ENCODE results near the gene FAM124B. TPM values are rescaled to one million over a fixed set of nuclear protein-coding genes. Genes with fewer than 3 reads are reported as not detected.

FAM124B gene
- total RNA-seq, 4 donors from 2014 or later, result 0.94 to 5.8 (median 1.0) TPM; not detected in 1

DNA sequence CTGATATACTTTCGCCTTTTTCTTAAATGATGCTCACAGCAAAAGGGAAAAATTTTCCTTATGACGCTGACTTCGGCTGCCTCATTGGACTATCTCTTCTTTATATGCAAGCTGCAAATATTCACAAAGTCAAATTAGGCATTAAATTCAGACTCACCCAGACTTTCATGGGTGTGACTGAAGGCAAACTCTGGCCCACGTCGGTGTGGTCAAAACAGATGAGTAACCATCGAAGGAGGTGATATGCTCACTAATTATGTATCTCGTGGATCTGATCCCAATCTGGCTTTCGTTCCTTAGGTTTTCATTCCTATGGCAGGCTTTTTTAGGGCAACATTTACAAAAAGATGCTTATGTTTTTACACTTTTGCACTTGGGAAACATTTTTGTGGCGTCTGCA lies 36.6 kb downstream of the FAM124B start:
- Histone ChIP-seq H3K27me3 (no peaks in the 10 kb centered on the region), H3K4me3 (no peak overlapping the region), H3K4me1 (no peaks in the 10 kb centered on the region), H3K9me3 (no peaks in the 10 kb centered on the region), H3K27ac (no peak overlapping the region), H3K36me3 (no peaks in the 10 kb centered on the region)
- TF ChIP-seq, protein P1, sequence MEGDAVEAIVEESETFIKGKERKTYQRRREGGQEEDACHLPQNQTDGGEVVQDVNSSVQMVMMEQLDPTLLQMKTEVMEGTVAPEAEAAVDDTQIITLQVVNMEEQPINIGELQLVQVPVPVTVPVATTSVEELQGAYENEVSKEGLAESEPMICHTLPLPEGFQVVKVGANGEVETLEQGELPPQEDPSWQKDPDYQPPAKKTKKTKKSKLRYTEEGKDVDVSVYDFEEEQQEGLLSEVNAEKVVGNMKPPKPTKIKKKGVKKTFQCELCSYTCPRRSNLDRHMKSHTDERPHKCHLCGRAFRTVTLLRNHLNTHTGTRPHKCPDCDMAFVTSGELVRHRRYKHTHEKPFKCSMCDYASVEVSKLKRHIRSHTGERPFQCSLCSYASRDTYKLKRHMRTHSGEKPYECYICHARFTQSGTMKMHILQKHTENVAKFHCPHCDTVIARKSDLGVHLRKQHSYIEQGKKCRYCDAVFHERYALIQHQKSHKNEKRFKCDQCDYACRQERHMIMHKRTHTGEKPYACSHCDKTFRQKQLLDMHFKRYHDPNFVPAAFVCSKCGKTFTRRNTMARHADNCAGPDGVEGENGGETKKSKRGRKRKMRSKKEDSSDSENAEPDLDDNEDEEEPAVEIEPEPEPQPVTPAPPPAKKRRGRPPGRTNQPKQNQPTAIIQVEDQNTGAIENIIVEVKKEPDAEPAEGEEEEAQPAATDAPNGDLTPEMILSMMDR (IDR thresholded peaks at IDR 0.05), result no peak
- TF ChIP-seq POLR2A (IDR thresholded peaks at IDR 0.05), result no peak
- no peak for DNase-seq

DNA sequence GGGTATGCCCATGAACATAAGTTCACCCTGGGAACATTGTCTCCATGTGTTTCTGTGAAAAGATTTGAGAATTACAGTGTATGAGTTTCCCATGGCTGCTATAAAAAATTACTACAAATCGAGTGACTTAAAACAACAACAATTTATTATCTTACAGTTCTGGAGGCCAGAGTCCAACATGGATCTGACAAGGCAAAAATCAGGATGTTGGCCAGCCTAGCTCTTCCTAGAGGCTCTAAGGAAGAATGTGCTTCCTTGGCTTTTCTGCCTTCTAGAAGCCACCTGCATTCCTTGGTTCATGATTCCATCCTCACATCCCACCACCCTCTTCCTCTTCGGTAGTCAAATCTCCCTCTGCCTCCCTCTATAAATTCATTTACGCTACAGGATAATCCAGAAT lies 38.6 kb downstream of the FAM124B start:
- Histone ChIP-seq H3K27ac (no peak overlapping the region), H3K27me3 (no peaks in the 10 kb centered on the region), H3K4me3 (no peak overlapping the region), H3K4me1 (no peaks in the 10 kb centered on the region), H3K36me3 (no peaks in the 10 kb centered on the region), H3K9me3 (no peaks in the 10 kb centered on the region)
- DNase-seq, result peak in 1 of 3 donors; percentile 49
- TF ChIP-seq POLR2A (IDR thresholded peaks at IDR 0.05), result no peak
- TF ChIP-seq, protein P1 (IDR thresholded peaks at IDR 0.05), result peak in 3 of 6 experiments; percentile 23 to 36 (median 36)

DNA sequence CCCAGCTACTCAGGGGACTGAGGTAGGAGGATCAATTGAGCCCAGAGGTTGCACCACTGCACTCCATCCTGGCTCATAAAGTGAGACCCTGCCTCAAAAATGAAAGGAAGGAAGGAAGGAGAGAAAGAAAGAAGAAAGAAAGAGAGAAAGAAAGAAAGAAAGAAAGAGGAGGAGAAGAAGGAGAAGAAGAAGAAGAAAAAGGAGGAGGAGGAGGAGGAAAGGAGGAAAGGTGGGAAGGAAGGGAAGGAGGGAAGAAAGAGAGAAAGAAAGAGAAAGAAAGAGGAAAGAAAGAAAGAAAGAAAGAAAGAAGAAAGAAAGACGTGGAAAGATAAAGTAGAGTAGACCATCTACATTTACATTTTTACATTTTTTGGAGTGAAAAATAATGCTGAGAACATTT lies 39.8 kb downstream of the FAM124B start:
- Histone ChIP-seq H3K9me3 (no peaks in the 10 kb centered on the region), H3K27me3 (no peaks in the 10 kb centered on the region), H3K36me3 (no peaks in the 10 kb centered on the region), H3K4me3 (no peak overlapping the region), H3K4me1 (no peaks in the 10 kb centered on the region), H3K27ac (no peak overlapping the region)
- TF ChIP-seq POLR2A (IDR thresholded peaks at IDR 0.05), result no peak
- TF ChIP-seq, protein P1 (IDR thresholded peaks at IDR 0.05), result no peak
- no peak for DNase-seq

DNA sequence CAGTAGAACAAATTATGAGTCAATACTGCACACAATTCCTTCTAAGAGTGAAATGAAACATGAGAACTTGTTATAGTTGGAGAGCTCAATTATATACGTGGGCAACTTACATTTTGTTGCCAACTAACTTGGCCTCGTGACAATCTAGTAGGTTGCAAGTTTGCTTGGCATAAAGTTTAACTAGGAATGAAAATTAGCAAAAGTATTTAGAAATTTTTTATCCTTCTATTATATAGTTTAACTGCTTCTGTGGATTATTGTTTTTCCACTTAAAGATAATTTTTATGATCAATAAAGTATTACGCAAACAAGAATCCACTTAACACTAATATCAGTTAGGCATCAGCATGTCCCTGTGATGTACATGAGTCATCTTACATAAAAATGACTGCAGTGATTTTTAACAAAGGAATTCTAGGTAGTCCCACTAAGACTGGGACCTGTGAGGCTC lies 41.1 kb downstream of the FAM124B start:
- DNase-seq, result no peak

DNA sequence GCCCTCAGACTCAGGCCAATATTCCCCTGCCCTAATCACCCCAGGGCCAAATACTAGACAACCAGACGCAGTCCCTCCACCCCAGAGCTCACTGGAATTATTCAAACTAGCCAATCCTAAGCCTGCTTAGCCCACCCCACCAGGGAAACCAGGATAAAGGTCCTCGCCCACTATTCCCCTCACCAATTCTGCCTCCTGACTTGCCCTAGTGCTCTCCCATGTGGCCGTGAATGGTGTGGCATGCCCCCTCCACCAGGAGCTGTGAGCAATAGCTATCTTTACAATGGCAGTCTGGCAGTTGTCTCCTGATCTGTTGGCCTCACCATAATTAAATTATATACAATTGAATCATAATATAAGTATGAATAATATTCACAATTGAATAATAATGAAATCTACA lies 42.3 kb downstream of the FAM124B start:
- H3K27me3 ChIP-seq, result no peaks in the 10 kb centered on the region
- no peaks in the 10 kb centered on the region for H3K36me3 ChIP-seq
- no peak for DNase-seq
- H3K27ac ChIP-seq, result no peak overlapping the region
- H3K9me3 ChIP-seq, result no peaks in the 10 kb centered on the region
- no peak overlapping the region for H3K4me3 ChIP-seq
- no peaks in the 10 kb centered on the region for H3K4me1 ChIP-seq
- TF ChIP-seq, protein P1 (IDR thresholded peaks at IDR 0.05), result peak in 1 of 6 experiments; percentile 12
- no peak for TF ChIP-seq POLR2A (IDR thresholded peaks at IDR 0.05)

More for the DNA sequence above, 41.1 kb downstream of the FAM124B start:
- Histone ChIP-seq H3K36me3 (no peaks in the 10 kb centered on the region), H3K27me3 (no peaks in the 10 kb centered on the region), H3K4me3 (no peak overlapping the region), H3K4me1 (no peaks in the 10 kb centered on the region), H3K27ac (no peak overlapping the region), H3K9me3 (no peaks in the 10 kb centered on the region)
- TF ChIP-seq POLR2A (IDR thresholded peaks at IDR 0.05), result no peak
- TF ChIP-seq, protein P1 (IDR thresholded peaks at IDR 0.05), result no peak

Data from Peyer's patch (tissue), 4 donors.